ENCODE measurements around the gene ESF1.

- TF ChIP-seq MAFK (IDR thresholded peaks at IDR 0.05; ENCODE audit: low read length) (no peak), ZBTB7A (IDR thresholded peaks at IDR 0.05; ENCODE audit: borderline replicate concordance, control insufficient read depth, low read depth, low read length) (no peak), ZNF395 (CRISPR knock-in tag; IDR thresholded peaks at IDR 0.05) (no peak), EZH2 (IDR thresholded peaks at IDR 0.05; ENCODE audit: borderline replicate concordance, low read depth, low read length) (no peak), GATA2 (CRISPR knock-in tag; IDR thresholded peaks at IDR 0.05) (no peak)
Measured at GRCh38 chr20:13683833-13684232, 100.9 kb downstream of the ESF1 start.

Data from K562 (cell line).